HG02610 (cell line): ENCODE data around the gene PDCD1.
"Not testable (repeated sequence)": the region's sequence is repeated elsewhere in the genome, so short reads cannot be mapped to it uniquely, and the experiment has no call there.

Experiments used
- ATAC-seq: cut with Tn5 transposase; IDR thresholded peaks from one replicate; pipeline ENCODE4 v1.9.1; 2021; ENCODE audit warnings: mild to moderate bottlenecking, moderate library complexity; ENCODE audit not compliant: unreplicated experiment

The PDCD1 gene

DNA sequence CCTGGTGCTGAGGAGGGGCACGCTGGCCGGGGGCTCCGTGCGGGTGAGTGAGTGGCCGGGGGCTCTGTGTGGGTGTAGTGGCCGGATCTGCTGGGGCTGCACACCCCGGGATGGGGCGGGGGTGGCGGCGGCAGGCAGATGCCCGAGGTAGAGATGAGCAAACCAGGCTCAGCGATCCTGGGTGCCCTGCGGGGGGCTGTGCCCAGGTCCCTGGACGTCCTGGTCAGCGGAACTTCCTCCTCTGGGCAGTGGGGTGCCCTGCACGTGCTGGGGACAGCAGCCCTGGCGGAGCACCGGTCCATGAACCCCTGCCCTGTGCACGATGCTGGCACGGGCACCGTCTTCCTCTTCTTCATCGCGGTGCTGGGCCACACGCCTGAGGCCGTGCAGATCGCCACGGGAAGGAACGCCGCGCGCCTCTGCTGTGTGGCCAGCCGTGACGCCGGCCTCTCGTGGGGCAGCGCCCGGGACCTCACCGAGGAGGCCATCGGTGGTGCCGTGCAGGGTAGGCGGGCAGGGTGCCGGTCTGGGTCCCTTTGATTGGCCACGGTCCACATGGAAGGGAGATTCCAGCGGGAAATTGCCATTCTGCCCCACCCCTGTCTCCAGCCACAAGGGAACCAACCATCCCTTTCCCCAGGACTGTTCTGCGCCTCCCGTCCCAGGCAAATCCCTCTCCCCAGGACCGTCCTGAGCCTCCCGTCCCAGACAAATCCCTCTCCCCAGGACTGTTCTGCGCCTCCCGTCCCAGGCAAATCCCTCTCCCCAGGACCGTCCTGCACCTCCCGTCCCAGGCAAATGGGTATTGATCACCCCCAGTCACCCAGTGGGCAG lies 43.8 kb downstream of the PDCD1 start:
- no peak for ATAC-seq

GRCh38 chr2:241814393-241814642 lies 44.4 kb downstream of the PDCD1 start:
- no peak for ATAC-seq

DNA sequence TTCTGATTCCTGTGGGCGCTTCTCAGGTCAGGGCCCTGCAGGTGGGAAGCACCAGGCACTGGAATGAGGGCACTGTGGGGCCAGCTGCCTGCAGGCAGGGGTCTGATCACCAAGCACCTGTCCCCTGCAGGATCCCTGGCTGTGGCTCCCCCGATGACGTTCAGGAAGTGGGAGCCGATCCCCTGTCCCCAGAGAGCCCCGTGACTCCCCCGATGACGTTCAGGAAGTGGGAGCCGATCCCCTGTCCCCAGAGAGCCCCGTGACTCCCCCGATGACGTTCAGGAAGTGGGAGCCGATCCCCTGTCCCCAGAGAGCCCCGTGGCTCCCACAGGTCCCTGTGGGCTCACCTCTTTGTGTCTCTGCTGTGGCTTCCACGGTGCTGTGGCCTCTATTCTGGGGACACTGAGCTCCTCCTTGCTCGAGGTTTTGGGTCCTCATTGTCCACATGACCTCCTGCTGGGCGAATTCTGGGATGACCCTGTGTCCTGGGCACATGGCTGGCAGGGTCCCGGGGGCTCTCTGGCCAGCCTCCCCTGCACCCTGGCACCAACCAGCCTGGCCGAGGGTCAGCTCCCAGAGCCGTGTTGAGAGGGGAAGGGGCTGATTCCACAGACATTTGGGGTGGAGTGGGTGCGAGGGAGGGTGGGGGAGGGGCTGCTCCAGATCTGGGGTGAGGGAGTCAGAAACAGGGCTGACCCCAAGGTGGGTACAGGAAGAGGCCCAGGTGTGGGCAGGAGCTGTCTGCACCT lies 44.9 kb downstream of the PDCD1 start:
- ATAC-seq, result peak; percentile 33

DNA sequence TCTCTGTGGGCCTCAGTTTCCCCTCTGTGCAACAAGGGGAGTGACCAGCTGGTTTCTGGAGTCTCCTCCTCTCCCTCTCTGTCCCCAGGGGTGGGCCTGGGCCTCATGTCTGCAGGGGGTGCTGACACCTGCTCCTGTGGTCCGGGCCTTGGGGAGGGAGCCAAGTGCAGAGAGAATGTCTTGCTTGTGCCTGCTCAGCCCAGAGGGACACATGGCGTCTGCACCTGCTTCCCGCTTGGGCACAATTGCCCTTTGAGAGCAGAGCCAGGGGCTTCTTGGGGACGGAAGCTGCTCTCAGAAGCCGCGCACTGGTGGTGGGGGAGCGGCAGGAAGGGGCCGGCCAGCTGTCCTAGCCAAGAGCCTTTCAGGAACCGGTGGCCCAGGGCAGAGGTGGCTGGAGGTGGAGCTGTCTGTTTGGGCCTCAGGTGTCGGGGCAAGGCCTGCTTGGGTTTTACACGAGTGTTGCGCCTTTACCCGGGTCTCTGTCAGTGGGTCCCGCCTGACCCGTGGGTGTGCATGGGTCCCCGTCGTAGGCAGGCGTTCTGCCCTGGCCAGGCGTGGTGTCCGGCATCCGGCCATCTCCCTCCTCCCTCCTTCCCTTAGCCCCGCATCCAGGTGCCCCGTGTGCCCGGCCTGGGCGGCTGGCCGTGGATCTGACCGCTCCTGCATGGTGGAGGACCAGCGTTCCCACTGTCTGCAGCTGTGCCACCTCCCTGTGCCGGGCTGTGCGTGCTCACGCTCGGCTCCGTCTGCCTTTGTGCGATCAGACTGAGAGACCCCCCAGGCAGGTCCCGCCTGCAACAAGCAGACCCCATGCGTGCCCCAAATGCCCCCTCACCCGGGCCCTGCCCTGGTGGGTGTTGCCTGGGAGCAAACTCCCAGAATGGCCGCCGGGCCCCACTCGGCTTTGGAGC lies 45.7 kb downstream of the PDCD1 start:
- ATAC-seq, result no peak

DNA sequence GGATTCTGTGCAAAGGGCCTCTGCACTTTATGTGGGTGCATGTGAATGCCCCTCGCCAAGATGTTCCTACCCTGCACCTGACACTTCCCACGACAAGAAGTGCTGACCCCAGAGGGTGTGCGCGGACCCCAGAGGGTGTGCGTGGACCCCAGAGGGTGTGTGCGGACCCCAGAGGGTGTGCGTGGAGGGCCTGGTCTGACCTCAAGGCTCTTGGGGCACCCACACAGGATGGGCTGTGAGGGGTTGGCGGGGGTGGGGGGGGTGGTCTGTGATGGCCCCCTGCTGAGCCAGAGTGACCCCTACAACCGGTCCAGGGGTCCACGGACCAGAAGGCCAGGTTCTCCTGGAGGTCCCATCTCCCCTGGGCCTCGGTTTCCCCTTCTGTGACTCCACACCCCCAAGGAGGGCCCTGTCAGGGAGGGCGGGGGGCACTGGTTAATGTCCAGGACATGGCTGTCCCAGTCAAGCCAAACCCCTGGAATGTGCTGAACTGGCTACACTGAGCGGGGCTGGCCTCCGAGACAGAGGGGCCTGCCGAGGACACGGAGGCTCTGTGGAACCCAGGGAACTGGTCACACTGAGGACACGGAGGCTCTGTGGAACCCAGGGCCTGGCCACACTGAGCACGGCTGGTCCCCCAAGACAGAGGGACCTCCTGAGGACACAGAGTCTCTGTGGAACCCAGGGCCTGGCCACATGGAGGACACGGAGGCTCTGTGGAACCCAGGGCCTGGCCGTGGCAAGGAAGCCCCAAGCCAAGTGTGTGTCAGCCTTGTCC lies 46.6 kb downstream of the PDCD1 start:
- ATAC-seq, result no peak

GRCh38 chr2:241811201-241811951 lies 47.3 kb downstream of the PDCD1 start:
- no peak for ATAC-seq

DNA sequence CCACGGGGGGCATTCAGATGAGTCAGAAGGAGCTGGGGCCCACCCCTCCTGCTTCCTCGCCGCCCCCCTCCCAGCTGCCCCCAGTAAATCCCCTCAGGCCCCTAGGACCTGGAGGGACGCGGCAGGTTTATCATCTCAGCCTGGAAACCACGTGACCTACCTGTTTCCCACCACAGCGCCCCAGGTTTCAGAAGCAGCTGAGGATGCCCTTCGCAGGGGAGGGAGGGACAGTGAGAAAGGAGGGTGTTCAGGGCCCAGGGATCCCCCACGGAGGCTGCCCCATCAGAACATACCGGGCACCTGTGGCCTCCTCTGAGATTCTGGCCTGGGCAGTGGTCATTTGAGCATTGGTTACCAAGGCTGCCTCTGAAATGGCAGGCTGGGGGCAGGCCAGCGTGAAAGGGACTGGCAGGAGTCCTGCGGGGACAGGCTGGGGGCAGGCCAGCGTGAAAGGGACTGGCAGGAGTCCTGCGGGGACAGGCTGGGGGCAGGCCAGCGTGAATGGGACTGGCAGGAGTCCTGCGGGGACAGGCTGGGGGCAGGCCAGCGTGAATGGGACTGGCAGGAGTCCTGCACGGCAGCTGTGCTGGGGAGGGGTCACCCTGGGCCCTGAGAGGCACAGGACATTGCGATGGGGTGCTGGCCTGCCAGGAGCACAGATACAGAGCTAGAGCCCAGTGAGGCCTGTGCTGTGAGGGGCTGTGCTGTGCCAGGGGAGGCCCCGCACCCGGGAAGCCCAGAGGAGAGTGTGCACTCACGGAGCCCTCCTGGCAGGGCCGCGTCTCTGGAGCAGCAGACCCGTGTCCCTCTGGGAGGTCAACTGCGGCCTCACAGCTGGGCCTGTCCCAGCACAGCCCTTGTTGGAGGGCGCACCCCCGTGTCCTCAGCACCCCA lies 48.1 kb downstream of the PDCD1 start:
- no peak for ATAC-seq

DNA sequence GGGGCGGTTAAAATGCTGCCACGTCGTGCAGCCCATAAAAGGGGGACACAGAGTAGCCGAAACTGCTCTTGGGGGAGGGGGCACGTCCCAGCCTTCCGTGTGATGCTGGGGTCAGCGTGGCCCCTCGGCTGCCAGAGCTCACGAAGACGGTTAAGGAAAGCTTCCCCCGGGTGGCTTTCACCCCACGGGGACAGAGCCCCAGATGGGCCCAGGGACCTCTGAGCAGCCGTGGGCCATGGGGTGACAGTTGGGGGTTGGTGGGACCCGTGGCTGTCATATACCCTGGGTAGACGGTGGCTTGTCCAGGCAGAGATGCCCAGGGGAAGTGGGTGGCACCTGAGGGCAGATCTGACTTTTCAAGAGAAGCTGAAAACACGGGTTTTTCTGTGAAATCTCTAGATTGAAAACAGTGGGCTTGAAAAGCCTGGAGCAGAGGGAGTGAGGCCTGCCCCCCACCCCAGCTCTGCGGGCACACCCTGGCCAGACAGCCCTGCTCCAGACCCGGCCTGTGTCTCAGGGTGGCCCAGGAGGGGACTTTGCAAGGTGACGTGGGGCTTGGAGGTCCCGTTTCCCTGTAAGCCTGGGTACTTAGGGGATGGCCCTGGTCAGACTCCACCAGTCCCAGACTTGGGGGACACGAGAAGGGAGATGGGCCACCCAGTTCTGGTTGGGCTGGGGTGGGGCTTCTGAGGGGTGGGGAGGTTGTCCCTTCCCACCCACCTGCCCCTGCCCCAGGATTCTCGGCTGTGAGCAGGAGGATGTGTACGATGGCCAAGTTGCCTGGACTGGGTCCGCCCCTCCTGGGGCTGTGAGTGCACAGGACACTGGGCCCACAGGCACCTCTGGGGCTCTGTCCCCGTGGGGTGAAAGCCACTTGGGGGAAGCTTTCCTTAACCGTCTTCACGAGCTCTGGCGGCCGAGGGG lies 49.0 kb downstream of the PDCD1 start:
- no peak for ATAC-seq

GRCh38 chr2:241808721-241809382 lies 49.8 kb downstream of the PDCD1 start, which contains the start of gene NEU4:
Gene NEU4 (plus strand): TSS chr2:241809193. CDS start chr2:241814485, 5,292 bp downstream.
- no peak for ATAC-seq

DNA sequence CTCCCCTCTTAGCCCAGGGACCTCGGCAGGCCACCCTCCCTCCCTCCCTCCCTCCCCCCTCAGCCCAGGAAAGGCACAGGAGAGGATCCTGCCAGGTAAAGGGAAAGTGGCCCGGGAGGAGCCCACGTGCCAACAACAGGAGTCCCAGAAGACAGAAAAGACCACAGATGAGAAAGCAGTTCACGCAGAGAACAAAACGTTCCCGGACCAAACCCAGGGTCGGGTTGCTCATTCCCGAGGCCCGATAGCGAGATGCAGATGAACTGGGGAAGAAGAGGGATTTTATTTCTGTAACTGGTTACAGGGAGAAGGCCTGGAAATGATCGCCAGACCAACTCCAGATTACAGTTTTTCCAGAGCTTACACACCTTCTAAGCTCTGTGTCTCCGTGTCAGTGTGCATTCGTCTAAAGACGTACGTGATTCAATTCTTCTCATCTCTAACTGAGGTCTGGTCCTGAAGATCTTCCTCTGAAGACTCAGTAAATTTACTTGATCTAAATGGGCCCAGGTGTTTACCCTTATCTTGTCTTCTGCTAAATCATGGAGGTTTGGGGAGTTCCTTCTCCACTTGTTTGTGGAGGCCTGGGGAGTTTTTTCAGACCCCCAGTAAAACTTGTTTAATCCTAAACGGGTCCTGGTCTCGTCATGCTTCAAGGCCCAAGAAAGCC lies 50.5 kb downstream of the PDCD1 start:
- no peak for ATAC-seq

- not testable (repeated sequence) for ATAC-seq
Observed at GRCh38 chr2:241806217-241806616, 52.5 kb downstream of the PDCD1 start.

DNA sequence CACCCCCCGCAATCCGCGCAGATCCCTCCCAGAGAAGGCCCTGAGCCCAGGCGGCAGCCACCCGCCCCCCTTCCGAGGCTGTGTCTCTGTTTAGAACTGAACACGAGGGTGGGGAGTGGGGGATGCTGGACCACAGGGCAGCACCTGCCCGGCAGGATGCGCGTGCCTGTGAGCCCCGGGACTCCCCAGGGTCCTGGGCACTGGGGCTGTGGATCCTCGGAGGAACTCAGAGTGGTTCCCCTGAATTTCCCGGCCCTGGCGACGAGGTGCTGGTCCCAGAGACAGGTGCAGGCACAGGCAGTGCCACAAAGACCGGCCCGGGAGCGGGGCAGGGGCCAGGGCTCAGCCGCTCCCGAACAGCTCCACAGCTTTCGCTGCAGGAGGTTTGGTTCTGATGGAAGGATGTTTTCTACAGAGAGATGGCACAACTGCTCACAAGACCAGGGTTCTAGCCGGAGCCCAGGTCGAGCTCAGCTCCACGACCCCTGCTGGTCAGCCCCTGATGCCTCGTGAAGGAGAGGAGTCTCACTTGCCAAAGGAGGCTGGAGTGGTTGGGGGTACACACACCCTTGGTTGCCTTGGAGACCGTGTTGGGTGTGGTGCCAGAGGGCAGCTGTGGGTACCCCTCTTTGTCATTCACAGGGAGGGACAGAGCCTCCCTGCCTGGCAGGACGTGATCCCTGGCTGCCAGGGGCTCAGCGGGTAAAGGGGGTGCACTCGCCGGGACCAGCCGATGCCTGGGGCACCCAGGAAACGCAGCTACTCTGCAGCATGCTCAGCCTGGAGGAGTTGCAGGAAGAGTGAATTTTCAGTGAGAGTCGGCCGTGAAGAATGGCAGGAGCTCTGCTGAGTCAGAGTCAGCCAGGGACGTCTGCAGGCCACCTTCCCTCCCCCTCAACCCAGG lies 54.1 kb downstream of the PDCD1 start:
- ATAC-seq, result no peak

DNA sequence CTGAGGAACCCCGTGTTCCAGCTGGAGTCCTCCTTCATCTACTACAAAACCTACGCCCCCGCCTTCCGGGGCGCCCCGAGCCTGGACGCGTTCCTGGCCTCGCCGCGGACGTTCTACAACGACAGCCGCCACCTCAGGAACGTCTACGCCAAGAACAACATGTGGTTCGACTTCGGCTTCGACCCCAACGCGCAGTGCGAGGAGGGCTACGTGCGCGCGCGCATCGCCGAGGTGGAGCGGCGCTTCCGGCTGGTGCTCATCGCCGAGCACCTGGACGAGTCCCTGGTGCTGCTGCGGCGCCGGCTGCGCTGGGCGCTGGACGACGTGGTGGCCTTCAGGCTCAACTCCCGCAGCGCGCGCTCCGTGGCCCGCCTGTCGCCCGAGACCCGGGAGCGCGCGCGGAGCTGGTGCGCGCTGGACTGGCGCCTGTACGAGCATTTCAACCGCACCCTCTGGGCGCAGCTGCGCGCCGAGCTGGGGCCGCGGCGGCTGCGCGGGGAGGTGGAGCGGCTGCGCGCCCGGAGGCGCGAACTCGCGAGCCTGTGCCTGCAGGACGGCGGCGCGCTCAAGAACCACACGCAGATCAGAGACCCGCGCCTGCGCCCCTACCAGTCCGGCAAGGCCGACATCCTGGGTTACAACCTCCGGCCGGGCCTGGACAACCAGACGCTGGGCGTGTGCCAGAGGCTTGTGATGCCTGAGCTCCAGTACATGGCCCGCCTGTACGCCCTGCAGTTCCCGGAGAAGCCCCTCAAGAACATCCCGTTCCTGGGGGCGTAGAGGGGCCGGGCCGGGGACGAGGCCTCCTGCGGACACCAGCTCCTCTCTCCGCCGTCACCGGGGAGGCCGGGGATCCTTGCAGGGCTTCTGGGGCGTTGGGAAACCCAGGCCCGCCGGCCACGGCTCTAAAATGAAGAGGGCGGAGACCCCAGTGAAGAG lies 55.0 kb downstream of the PDCD1 start:
- ATAC-seq, result no peak

GRCh38 chr2:241802421-241803318 lies 56.0 kb downstream of the PDCD1 start:
- ATAC-seq, result no peak
